ENCODE measurements around the gene GZMH. TPM values are rescaled to one million over a fixed set of nuclear protein-coding genes. Genes with fewer than 3 reads are reported as not detected.

GZMH gene
- total and polyA plus RNA-seq, 2 donors (not counting 1 experiment from before 2014, with no cell fraction given): 0.75 TPM; not detected in 1

GRCh38 chr14:24566318-24566717, 43.2 kb downstream of the GZMH start:
- Histone ChIP-seq H3K4me3 (ENCODE audit: control extremely low read depth in 1 of 5, extremely low read depth in 1 of 5, insufficient read depth in 1 of 5, low read depth in 2 of 5, low read length in 4 of 5) (no peak overlapping the region), H4K20me1 (ENCODE audit: control insufficient read depth, insufficient read depth, low read length, poor library complexity, severe bottlenecking) (no peaks in the 10 kb centered on the region), H3K27me3 (replicated peaks in 1 of 4; ENCODE audit: control extremely low read depth in 1 of 4, control insufficient read depth in 3 of 4, insufficient read depth in 4 of 4, low read length in 3 of 4) (peaks cover 0 to 3% (median 0%) of the 10 kb centered on the region in 4 experiments), H3K4me2 (replicated peaks; ENCODE audit: low read depth, low read length, poor library complexity, severe bottlenecking) (no peak overlapping the region), H3K9me3 (ENCODE audit: control extremely low read depth in 1 of 3, control insufficient read depth in 2 of 3, insufficient read depth in 1 of 3, low read length in 2 of 3) (peaks cover 0 to 32% (median 15%) of the 10 kb centered on the region in 3 donors), H3K4me1 (ENCODE audit: control insufficient read depth in 2 of 2, insufficient read depth in 2 of 2, low read length in 2 of 2) (no peaks in the 10 kb centered on the region), H3K79me2 (ENCODE audit: control insufficient read depth, insufficient read depth, low read length) (no peaks in the 10 kb centered on the region), H2AFZ (ENCODE audit: insufficient read depth, low read depth, low read length, poor library complexity, severe bottlenecking) (no peak overlapping the region), H3K9ac (ENCODE audit: low read length) (no peak overlapping the region), H3K36me3 (replicated peaks in 1 of 2; ENCODE audit: control extremely low read depth in 1 of 2, control insufficient read depth in 1 of 2, extremely low read depth in 1 of 2, insufficient read depth in 2 of 2, low read length in 1 of 2) (no peaks in the 10 kb centered on the region), H3K27ac (ENCODE audit: low read length in 2 of 2) (no peak overlapping the region)
- Mint-ChIP-seq H3K9me3 (ENCODE audit: insufficient read depth) (peaks cover 13% of the 10 kb centered on the region), H3K27me3 (peaks cover 28% of the 10 kb centered on the region), H3K27ac (no peak overlapping the region), H3K4me1 (no peaks in the 10 kb centered on the region), H3K4me3 (no peak overlapping the region)
- DNase-seq (no peak), ATAC-seq (ENCODE audit: low read depth) (no peak)
- CTCF ChIA-PET: no interaction called here
- WGBS (ENCODE audit: insufficient coverage): 81% methylated on average over 2 of the region's 2 CpGs
- intact Hi-C loops (cut with micrococcal nuclease): no loop called here
- POLR2A ChIA-PET: no interaction called here
- TF ChIP-seq CTCF (IDR thresholded peaks at IDR 0.05) (no peak), EZH2 (IDR thresholded peaks at IDR 0.05; ENCODE audit: borderline replicate concordance, insufficient read depth, low read depth, low read length, poor library complexity, severe bottlenecking) (no peak)

GRCh38 chr14:24565766-24566165, 43.7 kb downstream of the GZMH start:
- H3K4me3 Mint-ChIP-seq: no peak overlapping the region
- H3K27me3 Mint-ChIP-seq: peaks cover 26% of the 10 kb centered on the region
- H3K27ac Mint-ChIP-seq: no peak overlapping the region
- no peak overlapping the region for H3K9ac ChIP-seq (ENCODE audit: low read length)
- H3K4me2 ChIP-seq (replicated peaks; ENCODE audit: low read depth, low read length, poor library complexity, severe bottlenecking): no peak overlapping the region
- no peaks in the 10 kb centered on the region for H4K20me1 ChIP-seq (ENCODE audit: control insufficient read depth, insufficient read depth, low read length, poor library complexity, severe bottlenecking)
- H2AFZ ChIP-seq (ENCODE audit: insufficient read depth, low read depth, low read length, poor library complexity, severe bottlenecking): no peak overlapping the region
- no peaks in the 10 kb centered on the region for H3K79me2 ChIP-seq (ENCODE audit: control insufficient read depth, insufficient read depth, low read length)
- no peak overlapping the region for H3K27ac ChIP-seq (ENCODE audit: low read length in 2 of 2)
- H3K4me3 ChIP-seq (ENCODE audit: control extremely low read depth in 1 of 5, extremely low read depth in 1 of 5, insufficient read depth in 1 of 5, low read depth in 2 of 5, low read length in 4 of 5): no peak overlapping the region
- DNase-seq: no peak
- ATAC-seq (ENCODE audit: low read depth): no peak
- ChIA-PET CTCF (no interaction called here), POLR2A (no interaction called here)
- peaks cover 0 to 3% (median 0%) of the 10 kb centered on the region in 4 experiments for H3K27me3 ChIP-seq (replicated peaks in 1 of 4; ENCODE audit: control extremely low read depth in 1 of 4, control insufficient read depth in 3 of 4, insufficient read depth in 4 of 4, low read length in 3 of 4)
- H3K4me1 ChIP-seq (ENCODE audit: control insufficient read depth in 2 of 2, insufficient read depth in 2 of 2, low read length in 2 of 2): no peaks in the 10 kb centered on the region
- intact Hi-C loops (cut with micrococcal nuclease): no loop called here
- H3K9me3 Mint-ChIP-seq (ENCODE audit: insufficient read depth): peaks cover 13% of the 10 kb centered on the region
- TF ChIP-seq CTCF (IDR thresholded peaks at IDR 0.05): no peak
- no peak for TF ChIP-seq EZH2 (IDR thresholded peaks at IDR 0.05; ENCODE audit: borderline replicate concordance, insufficient read depth, low read depth, low read length, poor library complexity, severe bottlenecking)
- no peaks in the 10 kb centered on the region for H3K4me1 Mint-ChIP-seq
- no peaks in the 10 kb centered on the region for H3K36me3 ChIP-seq (replicated peaks in 1 of 2; ENCODE audit: control extremely low read depth in 1 of 2, control insufficient read depth in 1 of 2, extremely low read depth in 1 of 2, insufficient read depth in 2 of 2, low read length in 1 of 2)
- 100% methylated on average over 1 of the region's 2 CpGs for WGBS (ENCODE audit: insufficient coverage)
- H3K9me3 ChIP-seq (ENCODE audit: control extremely low read depth in 1 of 3, control insufficient read depth in 2 of 3, insufficient read depth in 1 of 3, low read length in 2 of 3): peaks cover 0 to 32% (median 15%) of the 10 kb centered on the region in 3 donors
